Nephron (organoid): ENCODE results near the gene SGMS2.

Experiments used
- H3K27ac Mint-ChIP-seq, 3 experiments: 2 replicates each; pipeline ENCODE4 v1.8.0; 2020; ENCODE audit warnings: mixed read lengths in 3 of 3, mild to moderate bottlenecking in 2 of 3, moderate library complexity in 1 of 3
- H3K27me3 Mint-ChIP-seq: 2 replicates; pipeline ENCODE4 v1.8.0; 2021; ENCODE audit warnings: low read depth, mild to moderate bottlenecking, moderate library complexity, mixed read lengths
- H3K36me3 Mint-ChIP-seq: 2 replicates; pipeline ENCODE4 v1.8.0; 2020; ENCODE audit warnings: low read depth, mixed read lengths
- H3K4me1 Mint-ChIP-seq: 2 replicates; pipeline ENCODE4 v1.8.0; 2020; ENCODE audit warnings: mixed read lengths
- H3K4me3 Mint-ChIP-seq, 3 experiments: 2 replicates each; pipeline ENCODE4 v1.8.0; 2020; ENCODE audit warnings: mild to moderate bottlenecking in 3 of 3, mixed read lengths in 3 of 3, moderate library complexity in 2 of 3
- H3K9me3 Mint-ChIP-seq: 2 replicates; pipeline ENCODE4 v1.8.0; 2020; ENCODE audit warnings: mixed read lengths
- CTCF ChIP-seq, 3 experiments: fragments of 200-600 bp; sonication (generic); IDR thresholded peaks; one replicate each; pipeline ENCODE4 v1.5.0; 2021; ENCODE audit warnings: antibody characterized with exemption in 3 of 3; ENCODE audit not compliant: unreplicated experiment in 3 of 3

Gene SGMS2

GRCh38 chr4:107874024-107874423, 49.3 kb downstream of the SGMS2 start:
- TF ChIP-seq CTCF (IDR thresholded peaks at IDR 0.05; ENCODE audit: unreplicated experiment in 3 of 3), result no peak
- Mint-ChIP-seq H3K4me1 (peaks cover 18% of the 10 kb centered on the region), H3K36me3 (no peaks in the 10 kb centered on the region), H3K27ac (no peak overlapping the region), H3K27me3 (no peaks in the 10 kb centered on the region), H3K4me3 (no peak overlapping the region), H3K9me3 (no peaks in the 10 kb centered on the region)

- no peak overlapping the region for H3K4me3 Mint-ChIP-seq
- no peaks in the 10 kb centered on the region for H3K27me3 Mint-ChIP-seq
- peaks cover 9% of the 10 kb centered on the region for H3K4me1 Mint-ChIP-seq
- H3K36me3 Mint-ChIP-seq, result no peaks in the 10 kb centered on the region
- H3K9me3 Mint-ChIP-seq, result no peaks in the 10 kb centered on the region
- no peak overlapping the region for H3K27ac Mint-ChIP-seq
- no peak for TF ChIP-seq CTCF (IDR thresholded peaks at IDR 0.05; ENCODE audit: unreplicated experiment in 3 of 3)
These were observed 51.4 kb downstream of the SGMS2 start for GRCh38 chr4:107876099-107876498.

GRCh38 chr4:107877361-107877760, 52.6 kb downstream of the SGMS2 start:
- Mint-ChIP-seq H3K27me3 (no peaks in the 10 kb centered on the region), H3K4me3 (no peak overlapping the region), H3K9me3 (no peaks in the 10 kb centered on the region), H3K4me1 (no peaks in the 10 kb centered on the region), H3K36me3 (no peaks in the 10 kb centered on the region), H3K27ac (no peak overlapping the region)
- no peak for TF ChIP-seq CTCF (IDR thresholded peaks at IDR 0.05; ENCODE audit: unreplicated experiment in 3 of 3)

- peaks cover 15% of the 10 kb centered on the region for H3K9me3 Mint-ChIP-seq
- no peak for TF ChIP-seq CTCF (IDR thresholded peaks at IDR 0.05; ENCODE audit: unreplicated experiment in 3 of 3)
- H3K36me3 Mint-ChIP-seq, result peaks cover under 1% of the 10 kb centered on the region
- H3K27ac Mint-ChIP-seq, result no peak overlapping the region
- H3K4me1 Mint-ChIP-seq, result no peaks in the 10 kb centered on the region
- H3K4me3 Mint-ChIP-seq, result no peak overlapping the region
- no peaks in the 10 kb centered on the region for H3K27me3 Mint-ChIP-seq
These were observed 61.1 kb downstream of the SGMS2 start for GRCh38 chr4:107885865-107886264.

- Mint-ChIP-seq H3K27ac (no peak overlapping the region), H3K4me3 (no peak overlapping the region), H3K27me3 (no peaks in the 10 kb centered on the region), H3K9me3 (peaks cover 17% of the 10 kb centered on the region), H3K36me3 (peaks cover 4% of the 10 kb centered on the region), H3K4me1 (no peaks in the 10 kb centered on the region)
- TF ChIP-seq CTCF (IDR thresholded peaks at IDR 0.05; ENCODE audit: unreplicated experiment in 3 of 3), result no peak
These were observed 63.5 kb downstream of the SGMS2 start for GRCh38 chr4:107888237-107888636.

GRCh38 chr4:107890779-107891178, 66.0 kb downstream of the SGMS2 start:
- peaks cover 11% of the 10 kb centered on the region for H3K9me3 Mint-ChIP-seq
- no peak overlapping the region for H3K4me3 Mint-ChIP-seq
- peaks cover 4% of the 10 kb centered on the region for H3K36me3 Mint-ChIP-seq
- H3K27ac Mint-ChIP-seq, result no peak overlapping the region
- H3K4me1 Mint-ChIP-seq, result no peaks in the 10 kb centered on the region
- peaks cover 3% of the 10 kb centered on the region for H3K27me3 Mint-ChIP-seq
- no peak for TF ChIP-seq CTCF (IDR thresholded peaks at IDR 0.05; ENCODE audit: unreplicated experiment in 3 of 3)
